Vagina (tissue), 2 donors: Measurements from ENCODE around the gene TULP4.

Experiments
- POLR2A ChIP-seq, 2 donors: fragments of 450-650 bp; IDR thresholded peaks; one replicate each; pipeline ENCODE4 v1.6.1; 2017; ENCODE audit warnings: antibody characterized with exemption in 2 of 2, mild to moderate bottlenecking in 2 of 2, moderate library complexity in 2 of 2
- TF ChIP-seq, protein P1 (sequence below), 3 experiments: fragments of 450-650 bp in 2 of 3; fragments of 200-600 bp in 1 of 3; sonication (generic) in 1 of 3; IDR thresholded peaks; one replicate each; pipeline ENCODE4 v1.5.1; 2017 to 2019; ENCODE audit warnings: antibody characterized with exemption in 3 of 3, mild to moderate bottlenecking in 2 of 3, moderate library complexity in 2 of 3

DNA sequence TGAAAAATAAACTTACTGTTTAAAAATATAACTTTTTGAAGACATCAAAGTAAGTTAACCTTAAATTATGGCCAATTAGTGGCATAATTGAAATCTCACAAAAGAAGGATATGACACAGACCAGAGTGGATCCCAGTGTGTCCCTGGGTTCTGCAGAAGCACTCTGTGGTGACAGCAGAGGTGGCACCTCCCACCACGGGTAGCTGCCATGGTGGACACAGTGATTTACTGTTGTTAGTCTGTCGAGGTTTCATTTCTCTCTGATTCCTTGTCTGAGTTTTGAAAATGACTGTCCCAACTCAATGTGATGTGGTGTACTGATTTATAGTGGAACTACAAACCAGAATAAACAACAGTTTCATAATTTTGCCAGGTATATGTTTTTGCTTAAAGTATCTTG lies 76.5 kb downstream of the TULP4 start:
- TF ChIP-seq, protein P1, sequence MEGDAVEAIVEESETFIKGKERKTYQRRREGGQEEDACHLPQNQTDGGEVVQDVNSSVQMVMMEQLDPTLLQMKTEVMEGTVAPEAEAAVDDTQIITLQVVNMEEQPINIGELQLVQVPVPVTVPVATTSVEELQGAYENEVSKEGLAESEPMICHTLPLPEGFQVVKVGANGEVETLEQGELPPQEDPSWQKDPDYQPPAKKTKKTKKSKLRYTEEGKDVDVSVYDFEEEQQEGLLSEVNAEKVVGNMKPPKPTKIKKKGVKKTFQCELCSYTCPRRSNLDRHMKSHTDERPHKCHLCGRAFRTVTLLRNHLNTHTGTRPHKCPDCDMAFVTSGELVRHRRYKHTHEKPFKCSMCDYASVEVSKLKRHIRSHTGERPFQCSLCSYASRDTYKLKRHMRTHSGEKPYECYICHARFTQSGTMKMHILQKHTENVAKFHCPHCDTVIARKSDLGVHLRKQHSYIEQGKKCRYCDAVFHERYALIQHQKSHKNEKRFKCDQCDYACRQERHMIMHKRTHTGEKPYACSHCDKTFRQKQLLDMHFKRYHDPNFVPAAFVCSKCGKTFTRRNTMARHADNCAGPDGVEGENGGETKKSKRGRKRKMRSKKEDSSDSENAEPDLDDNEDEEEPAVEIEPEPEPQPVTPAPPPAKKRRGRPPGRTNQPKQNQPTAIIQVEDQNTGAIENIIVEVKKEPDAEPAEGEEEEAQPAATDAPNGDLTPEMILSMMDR (IDR thresholded peaks at IDR 0.05): no peak
- TF ChIP-seq POLR2A (IDR thresholded peaks at IDR 0.05): no peak
